ENCODE data around the gene RLIM. TPM values are rescaled to one million over a fixed set of nuclear protein-coding genes. Genes with fewer than 3 reads are reported as not detected.

Gene RLIM
- total and polyA plus RNA-seq, 2 of the 13 experiments (the other 11 are each of a cell fraction or from before 2014, with no cell fraction given): 7.7 to 24.5 TPM

DNA sequence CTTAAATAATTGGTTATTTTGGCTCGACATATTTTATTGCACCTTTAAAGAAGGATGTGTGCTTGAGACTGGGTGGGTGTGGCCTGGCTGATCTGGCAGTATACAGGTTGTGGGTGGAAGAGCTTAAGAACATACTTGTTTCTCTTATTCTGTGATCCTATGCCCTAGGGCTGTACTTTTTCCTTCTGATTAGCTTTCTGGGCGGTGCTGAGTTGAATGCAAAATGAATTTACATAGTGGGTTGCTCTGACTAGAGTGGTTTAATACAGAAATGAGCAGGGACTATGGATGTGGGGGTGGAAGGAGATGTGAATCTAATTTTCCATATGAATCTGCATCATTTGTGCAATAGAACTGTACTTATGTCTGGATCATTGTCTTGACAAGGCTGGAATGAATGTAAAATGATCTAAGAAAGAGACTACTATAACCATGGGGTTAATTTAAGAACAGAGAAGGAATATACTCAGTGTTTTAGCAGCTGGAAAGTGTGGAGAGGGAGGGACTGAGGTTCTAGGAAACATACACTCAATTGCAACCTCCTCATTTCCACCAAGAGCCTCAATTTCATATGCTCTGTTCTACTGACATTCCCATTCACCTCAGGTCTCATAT is 73.7 kb downstream of the RLIM start:
- POLR2A ChIA-PET: no interaction called here
- Histone ChIP-seq H3K4me3 (replicated peaks in 1 of 3; ENCODE audit: insufficient read depth in 1 of 3, low read depth in 2 of 3, low read length in 3 of 3) (no peak overlapping the region), H3K9ac (ENCODE audit: insufficient read depth, low read depth, low read length) (no peak overlapping the region), H3K9me3 (ENCODE audit: low read length) (no peaks in the 10 kb centered on the region), H3K4me2 (ENCODE audit: low read depth, low read length) (no peak overlapping the region), H2AFZ (ENCODE audit: low read length) (no peak overlapping the region), H3K4me1 (ENCODE audit: insufficient read depth, low read length) (no peaks in the 10 kb centered on the region), H4K20me1 (ENCODE audit: insufficient read depth, low read length) (no peaks in the 10 kb centered on the region), H3K36me3 (replicated peaks in 1 of 2; ENCODE audit: control insufficient read depth in 1 of 2, insufficient read depth in 2 of 2, low read length in 2 of 2) (no peaks in the 10 kb centered on the region), H3K27me3 (ENCODE audit: control insufficient read depth in 1 of 2, insufficient read depth in 2 of 2, low read length in 2 of 2) (no peaks in the 10 kb centered on the region), H3K27ac (ENCODE audit: extremely low read length, insufficient read depth, low read length) (no peak overlapping the region), H3K79me2 (ENCODE audit: insufficient read depth, low read length) (no peaks in the 10 kb centered on the region)
- CTCF ChIA-PET (ENCODE audit: low intra/inter-chr PET ratio, low total read pairs): interaction anchor here (1.2 kb wide), 1 partner anchor 10 kb away, joined by 3 read pairs; no protein-coding TSS in a partner anchor
- in situ Hi-C loops (cut with HindIII; ENCODE audit: extremely low pct_ligation_motif_present, low pct_unique_long_range_greater_than_20kb): no loop called here
- DNase-seq (ENCODE audit: low spot score) (no peak), FAIRE-seq (no peak), ATAC-seq (no peak)
- 0% methylated on average over 2 of the region's 2 CpGs for WGBS (ENCODE audit: low lambda C conversion rate)
- intact Hi-C loops (cut with micrococcal nuclease; ENCODE audit: unreplicated experiment): no loop called here
- BruUV-seq (replicated peaks): no TSS peak
- TF ChIP-seq GABPA (IDR thresholded peaks at IDR 0.05; ENCODE audit: low read depth, low read length) (no peak), GABPA (CRISPR knock-in tag; IDR thresholded peaks at IDR 0.05; ENCODE audit: low read depth) (no peak), SIX4 (CRISPR knock-in tag; IDR thresholded peaks at IDR 0.05) (no peak), POLR2G (IDR thresholded peaks at IDR 0.05; ENCODE audit: low read depth, low read length) (no peak), ZNF782 (CRISPR knock-in tag; IDR thresholded peaks at IDR 0.05; ENCODE audit: borderline replicate concordance) (no peak), NKX3-1 (CRISPR knock-in tag; IDR thresholded peaks at IDR 0.05) (no peak), ATAD3A (CRISPR knock-in tag; IDR thresholded peaks at IDR 0.05) (no peak), ZNF143 (CRISPR knock-in tag; IDR thresholded peaks at IDR 0.05) (no peak), HNRNPH1 (optimal IDR thresholded peaks at IDR 0.05; ENCODE audit: low read depth, low read length) (no peak)
- TF ChIP-seq, protein P1, sequence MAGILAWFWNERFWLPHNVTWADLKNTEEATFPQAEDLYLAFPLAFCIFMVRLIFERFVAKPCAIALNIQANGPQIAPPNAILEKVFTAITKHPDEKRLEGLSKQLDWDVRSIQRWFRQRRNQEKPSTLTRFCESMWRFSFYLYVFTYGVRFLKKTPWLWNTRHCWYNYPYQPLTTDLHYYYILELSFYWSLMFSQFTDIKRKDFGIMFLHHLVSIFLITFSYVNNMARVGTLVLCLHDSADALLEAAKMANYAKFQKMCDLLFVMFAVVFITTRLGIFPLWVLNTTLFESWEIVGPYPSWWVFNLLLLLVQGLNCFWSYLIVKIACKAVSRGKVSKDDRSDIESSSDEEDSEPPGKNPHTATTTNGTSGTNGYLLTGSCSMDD (CRISPR knock-in tag; IDR thresholded peaks at IDR 0.05): no peak
- TF ChIP-seq, protein P2, sequence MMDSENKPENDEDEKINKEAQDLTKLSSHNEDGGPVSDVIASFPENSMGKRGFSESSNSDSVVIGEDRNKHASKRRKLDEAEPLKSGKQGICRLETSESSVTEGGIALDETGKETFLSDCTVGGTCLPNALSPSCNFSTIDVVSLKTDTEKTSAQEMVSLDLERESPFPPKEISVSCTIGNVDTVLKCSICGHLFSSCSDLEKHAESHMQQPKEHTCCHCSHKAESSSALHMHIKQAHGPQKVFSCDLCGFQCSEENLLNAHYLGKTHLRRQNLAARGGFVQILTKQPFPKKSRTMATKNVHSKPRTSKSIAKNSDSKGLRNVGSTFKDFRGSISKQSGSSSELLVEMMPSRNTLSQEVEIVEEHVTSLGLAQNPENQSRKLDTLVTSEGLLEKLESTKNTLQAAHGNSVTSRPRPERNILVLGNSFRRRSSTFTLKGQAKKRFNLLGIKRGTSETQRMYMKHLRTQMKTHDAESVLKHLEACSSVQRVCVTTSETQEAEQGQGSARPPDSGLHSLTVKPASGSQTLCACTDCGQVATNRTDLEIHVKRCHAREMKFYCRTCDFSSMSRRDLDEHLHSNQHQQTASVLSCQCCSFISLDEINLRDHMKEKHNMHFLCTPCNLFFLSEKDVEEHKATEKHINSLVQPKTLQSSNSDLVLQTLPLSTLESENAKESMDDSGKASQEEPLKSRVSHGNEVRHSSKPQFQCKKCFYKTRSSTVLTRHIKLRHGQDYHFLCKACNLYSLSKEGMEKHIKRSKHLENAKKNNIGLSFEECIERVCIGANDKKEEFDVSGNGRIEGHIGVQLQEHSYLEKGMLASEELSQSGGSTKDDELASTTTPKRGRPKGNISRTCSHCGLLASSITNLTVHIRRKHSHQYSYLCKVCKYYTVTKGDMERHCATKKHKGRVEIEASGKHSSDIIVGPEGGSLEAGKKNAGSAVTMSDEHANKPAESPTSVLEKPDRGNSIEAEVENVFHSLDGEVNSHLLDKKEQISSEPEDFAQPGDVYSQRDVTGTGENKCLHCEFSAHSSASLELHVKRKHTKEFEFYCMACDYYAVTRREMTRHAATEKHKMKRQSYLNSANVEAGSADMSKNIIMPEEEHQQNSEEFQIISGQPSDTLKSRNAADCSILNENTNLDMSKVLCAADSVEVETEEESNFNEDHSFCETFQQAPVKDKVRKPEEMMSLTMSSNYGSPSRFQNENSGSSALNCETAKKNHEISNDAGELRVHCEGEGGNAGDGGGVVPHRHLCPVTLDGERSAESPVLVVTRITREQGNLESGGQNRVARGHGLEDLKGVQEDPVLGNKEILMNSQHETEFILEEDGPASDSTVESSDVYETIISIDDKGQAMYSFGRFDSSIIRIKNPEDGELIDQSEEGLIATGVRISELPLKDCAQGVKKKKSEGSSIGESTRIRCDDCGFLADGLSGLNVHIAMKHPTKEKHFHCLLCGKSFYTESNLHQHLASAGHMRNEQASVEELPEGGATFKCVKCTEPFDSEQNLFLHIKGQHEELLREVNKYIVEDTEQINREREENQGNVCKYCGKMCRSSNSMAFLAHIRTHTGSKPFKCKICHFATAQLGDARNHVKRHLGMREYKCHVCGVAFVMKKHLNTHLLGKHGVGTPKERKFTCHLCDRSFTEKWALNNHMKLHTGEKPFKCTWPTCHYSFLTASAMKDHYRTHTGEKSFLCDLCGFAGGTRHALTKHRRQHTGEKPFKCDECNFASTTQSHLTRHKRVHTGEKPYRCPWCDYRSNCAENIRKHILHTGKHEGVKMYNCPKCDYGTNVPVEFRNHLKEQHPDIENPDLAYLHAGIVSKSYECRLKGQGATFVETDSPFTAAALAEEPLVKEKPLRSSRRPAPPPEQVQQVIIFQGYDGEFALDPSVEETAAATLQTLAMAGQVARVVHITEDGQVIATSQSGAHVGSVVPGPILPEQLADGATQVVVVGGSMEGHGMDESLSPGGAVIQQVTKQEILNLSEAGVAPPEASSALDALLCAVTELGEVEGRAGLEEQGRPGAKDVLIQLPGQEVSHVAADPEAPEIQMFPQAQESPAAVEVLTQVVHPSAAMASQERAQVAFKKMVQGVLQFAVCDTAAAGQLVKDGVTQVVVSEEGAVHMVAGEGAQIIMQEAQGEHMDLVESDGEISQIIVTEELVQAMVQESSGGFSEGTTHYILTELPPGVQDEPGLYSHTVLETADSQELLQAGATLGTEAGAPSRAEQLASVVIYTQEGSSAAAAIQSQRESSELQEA (CRISPR knock-in tag; IDR thresholded peaks at IDR 0.05; ENCODE audit: not compliant biosample characterization): no peak
- TF ChIP-seq, protein P3, sequence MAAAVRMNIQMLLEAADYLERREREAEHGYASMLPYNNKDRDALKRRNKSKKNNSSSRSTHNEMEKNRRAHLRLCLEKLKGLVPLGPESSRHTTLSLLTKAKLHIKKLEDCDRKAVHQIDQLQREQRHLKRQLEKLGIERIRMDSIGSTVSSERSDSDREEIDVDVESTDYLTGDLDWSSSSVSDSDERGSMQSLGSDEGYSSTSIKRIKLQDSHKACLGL (CRISPR knock-in tag; IDR thresholded peaks at IDR 0.05): no peak
- TF ChIP-seq, protein P4, sequence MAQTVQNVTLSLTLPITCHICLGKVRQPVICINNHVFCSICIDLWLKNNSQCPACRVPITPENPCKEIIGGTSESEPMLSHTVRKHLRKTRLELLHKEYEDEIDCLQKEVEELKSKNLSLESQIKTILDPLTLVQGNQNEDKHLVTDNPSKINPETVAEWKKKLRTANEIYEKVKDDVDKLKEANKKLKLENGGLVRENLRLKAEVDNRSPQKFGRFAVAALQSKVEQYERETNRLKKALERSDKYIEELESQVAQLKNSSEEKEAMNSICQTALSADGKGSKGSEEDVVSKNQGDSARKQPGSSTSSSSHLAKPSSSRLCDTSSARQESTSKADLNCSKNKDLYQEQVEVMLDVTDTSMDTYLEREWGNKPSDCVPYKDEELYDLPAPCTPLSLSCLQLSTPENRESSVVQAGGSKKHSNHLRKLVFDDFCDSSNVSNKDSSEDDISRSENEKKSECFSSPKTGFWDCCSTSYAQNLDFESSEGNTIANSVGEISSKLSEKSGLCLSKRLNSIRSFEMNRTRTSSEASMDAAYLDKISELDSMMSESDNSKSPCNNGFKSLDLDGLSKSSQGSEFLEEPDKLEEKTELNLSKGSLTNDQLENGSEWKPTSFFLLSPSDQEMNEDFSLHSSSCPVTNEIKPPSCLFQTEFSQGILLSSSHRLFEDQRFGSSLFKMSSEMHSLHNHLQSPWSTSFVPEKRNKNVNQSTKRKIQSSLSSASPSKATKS (CRISPR knock-in tag; IDR thresholded peaks at IDR 0.05): no peak

Data from HepG2 (cell line).